Measurements from ENCODE around the gene PTPN1. TPM values are rescaled to one million over a fixed set of nuclear protein-coding genes. Genes with fewer than 3 reads are reported as not detected.

PTPN1 gene
- total and polyA plus RNA-seq, 2 of the 13 experiments (the other 11 are each of a cell fraction or from before 2014, with no cell fraction given), result 17.7 to 37.2 TPM

DNA sequence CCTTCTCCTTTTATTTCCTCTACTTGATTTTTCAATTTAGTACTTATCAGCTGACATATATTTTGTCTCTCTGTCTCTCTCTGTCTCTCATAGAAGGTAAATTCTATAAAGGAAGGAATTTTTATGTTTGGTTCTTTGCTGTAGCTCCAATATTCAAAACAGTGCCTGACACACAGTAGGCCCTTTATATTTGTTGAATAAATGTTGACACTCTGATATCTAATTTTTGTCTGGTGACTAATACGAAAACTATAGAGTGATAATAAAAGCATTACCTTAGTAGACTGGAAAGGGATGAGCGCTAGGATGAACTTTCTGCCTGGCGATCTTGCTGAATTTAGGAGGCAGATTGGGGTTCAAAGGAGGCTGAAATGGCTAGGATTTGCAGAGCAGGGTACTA, 42.8 kb downstream of the PTPN1 start:
- H3K9me3 ChIP-seq (ENCODE audit: low read length), result no peaks in the 10 kb centered on the region
- H4K20me1 ChIP-seq (ENCODE audit: insufficient read depth, low read length), result no peaks in the 10 kb centered on the region
- intact Hi-C loops (cut with micrococcal nuclease; ENCODE audit: unreplicated experiment) (no loop called here), in situ Hi-C loops (cut with HindIII; ENCODE audit: extremely low pct_ligation_motif_present, low pct_unique_long_range_greater_than_20kb) (no loop called here)
- no peak overlapping the region for H3K4me3 ChIP-seq (replicated peaks in 1 of 3; ENCODE audit: insufficient read depth in 1 of 3, low read depth in 2 of 3, low read length in 3 of 3)
- TF ChIP-seq ZKSCAN1 (IDR thresholded peaks at IDR 0.05; ENCODE audit: low read length) (peak; percentile 82), ZNF44 (CRISPR knock-in tag; IDR thresholded peaks at IDR 0.05) (no peak)
- WGBS (ENCODE audit: low lambda C conversion rate), result 96% methylated on average over 3 of the region's 3 CpGs
- no peak overlapping the region for H3K9ac ChIP-seq (ENCODE audit: insufficient read depth, low read depth, low read length)
- H3K27ac ChIP-seq (ENCODE audit: extremely low read length, insufficient read depth, low read length), result no peak overlapping the region
- H3K27me3 ChIP-seq (ENCODE audit: control insufficient read depth in 1 of 2, insufficient read depth in 2 of 2, low read length in 2 of 2), result no peaks in the 10 kb centered on the region
- no peak overlapping the region for H3K4me2 ChIP-seq (ENCODE audit: low read depth, low read length)
- ChIA-PET CTCF (ENCODE audit: low intra/inter-chr PET ratio, low total read pairs) (no interaction called here), POLR2A (no interaction called here)
- H3K4me1 ChIP-seq (ENCODE audit: insufficient read depth, low read length), result peaks cover 25% of the 10 kb centered on the region
- no peak overlapping the region for H2AFZ ChIP-seq (ENCODE audit: low read length)
- H3K36me3 ChIP-seq (replicated peaks in 1 of 2; ENCODE audit: control insufficient read depth in 1 of 2, insufficient read depth in 2 of 2, low read length in 2 of 2), result peaks cover 4 to 11% of the 10 kb centered on the region in 2 experiments; a peak in 4 of 5 replicates
- BruUV-seq (replicated peaks), result no TSS peak
- no peak for DNase-seq (ENCODE audit: low spot score)
- no peak for FAIRE-seq
- no peak for ATAC-seq
- H3K79me2 ChIP-seq (ENCODE audit: insufficient read depth, low read length), result no peaks in the 10 kb centered on the region

DNA sequence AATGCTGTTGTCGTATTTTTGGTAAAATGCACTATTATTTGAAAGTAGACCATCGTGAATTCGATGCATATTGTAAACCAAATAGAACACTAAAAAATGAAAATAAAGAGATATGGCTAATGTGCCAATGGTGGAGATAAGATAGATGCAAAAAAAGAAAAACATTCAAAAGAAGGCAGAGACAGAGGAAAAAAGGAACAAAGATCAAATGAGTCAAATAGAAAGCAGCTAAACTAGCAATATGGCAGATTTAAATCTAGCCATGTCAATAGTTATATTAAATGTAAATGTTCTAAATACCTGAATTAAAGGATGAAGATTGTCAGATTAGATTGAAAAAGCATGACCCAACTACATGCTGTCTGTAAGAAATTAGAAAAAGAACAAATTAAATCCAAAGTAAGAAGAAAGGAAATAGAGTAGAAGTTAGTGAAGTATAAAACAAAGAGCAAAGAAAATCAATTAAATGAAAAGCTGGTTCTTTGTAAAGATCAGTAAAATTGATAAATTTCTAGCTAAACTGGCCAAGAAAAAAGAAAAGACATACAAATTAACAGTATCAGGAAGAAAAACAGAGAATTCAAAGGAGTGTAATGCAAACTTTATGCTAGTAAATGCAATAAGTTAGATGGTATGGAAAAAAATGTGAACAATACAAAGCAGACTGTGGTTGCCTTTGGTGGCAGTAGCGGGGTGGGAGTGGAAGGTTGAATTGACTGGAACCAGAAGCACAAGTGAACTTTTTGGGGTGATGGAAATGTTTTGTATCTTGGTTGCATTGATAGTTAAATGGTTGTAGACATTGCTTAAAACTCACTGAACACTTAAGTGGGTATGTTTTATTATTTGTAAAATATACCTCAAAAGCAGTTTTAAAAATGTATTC, 44.8 kb downstream of the PTPN1 start:
- H3K4me2 ChIP-seq (ENCODE audit: low read depth, low read length), result no peak overlapping the region
- H4K20me1 ChIP-seq (ENCODE audit: insufficient read depth, low read length), result no peaks in the 10 kb centered on the region
- no peak for DNase-seq (ENCODE audit: low spot score)
- H3K9me3 ChIP-seq (ENCODE audit: low read length), result no peaks in the 10 kb centered on the region
- no peak for FAIRE-seq
- in situ Hi-C loops (cut with HindIII; ENCODE audit: extremely low pct_ligation_motif_present, low pct_unique_long_range_greater_than_20kb) (no loop called here), intact Hi-C loops (cut with micrococcal nuclease; ENCODE audit: unreplicated experiment) (no loop called here)
- BruUV-seq (replicated peaks), result no TSS peak
- ATAC-seq, result no peak
- H3K27ac ChIP-seq (ENCODE audit: extremely low read length, insufficient read depth, low read length), result no peak overlapping the region
- H3K79me2 ChIP-seq (ENCODE audit: insufficient read depth, low read length), result peaks cover 1% of the 10 kb centered on the region
- no peak overlapping the region for H3K4me3 ChIP-seq (replicated peaks in 1 of 3; ENCODE audit: insufficient read depth in 1 of 3, low read depth in 2 of 3, low read length in 3 of 3)
- no peak overlapping the region for H2AFZ ChIP-seq (ENCODE audit: low read length)
- ChIA-PET CTCF (ENCODE audit: low intra/inter-chr PET ratio, low total read pairs) (no interaction called here), POLR2A (no interaction called here)
- H3K36me3 ChIP-seq (replicated peaks in 1 of 2; ENCODE audit: control insufficient read depth in 1 of 2, insufficient read depth in 2 of 2, low read length in 2 of 2), result peaks cover 0 to 1% of the 10 kb centered on the region in 2 experiments; a peak in 3 of 5 replicates
- H3K4me1 ChIP-seq (ENCODE audit: insufficient read depth, low read length), result peaks cover 15% of the 10 kb centered on the region
- no peak overlapping the region for H3K9ac ChIP-seq (ENCODE audit: insufficient read depth, low read depth, low read length)
- TF ChIP-seq GLI4 (CRISPR knock-in tag; IDR thresholded peaks at IDR 0.05; ENCODE audit: borderline replicate concordance) (no peak), SAP130 (CRISPR knock-in tag; IDR thresholded peaks at IDR 0.05; ENCODE audit: low read depth) (0 out of 2 replicates have a peak, but pooled peaks have one; percentile 17), ZNF18 (CRISPR knock-in tag; IDR thresholded peaks at IDR 0.05; ENCODE audit: insufficient replicate concordance) (no peak), ZNF512B (CRISPR knock-in tag; IDR thresholded peaks at IDR 0.05; ENCODE audit: borderline replicate concordance) (no peak)
- WGBS (ENCODE audit: low lambda C conversion rate), result 97% methylated on average over 4 of the region's 4 CpGs
- H3K27me3 ChIP-seq (ENCODE audit: control insufficient read depth in 1 of 2, insufficient read depth in 2 of 2, low read length in 2 of 2), result no peaks in the 10 kb centered on the region
